ENCODE data around the gene DST.

DNA sequence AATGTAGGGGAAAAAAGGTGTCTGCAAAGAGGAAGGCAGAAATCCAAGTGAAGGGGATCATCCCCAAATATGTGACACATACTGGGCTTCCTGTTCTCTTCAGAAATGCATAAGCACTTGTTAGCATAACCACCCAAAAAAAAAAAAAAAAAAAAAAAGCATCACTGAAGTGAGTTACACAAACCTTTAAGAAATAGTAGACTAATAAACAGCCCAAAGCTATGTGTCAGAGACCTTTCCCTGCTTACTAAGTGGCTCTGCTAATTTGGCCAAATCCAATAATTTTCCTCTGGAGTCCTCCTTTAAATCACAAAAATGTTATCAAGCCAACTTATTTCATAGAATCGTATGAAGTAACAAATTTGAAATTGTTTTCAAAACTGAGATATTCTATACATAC, 7.5 kb upstream of the DST start:
- TF ChIP-seq, protein P1, sequence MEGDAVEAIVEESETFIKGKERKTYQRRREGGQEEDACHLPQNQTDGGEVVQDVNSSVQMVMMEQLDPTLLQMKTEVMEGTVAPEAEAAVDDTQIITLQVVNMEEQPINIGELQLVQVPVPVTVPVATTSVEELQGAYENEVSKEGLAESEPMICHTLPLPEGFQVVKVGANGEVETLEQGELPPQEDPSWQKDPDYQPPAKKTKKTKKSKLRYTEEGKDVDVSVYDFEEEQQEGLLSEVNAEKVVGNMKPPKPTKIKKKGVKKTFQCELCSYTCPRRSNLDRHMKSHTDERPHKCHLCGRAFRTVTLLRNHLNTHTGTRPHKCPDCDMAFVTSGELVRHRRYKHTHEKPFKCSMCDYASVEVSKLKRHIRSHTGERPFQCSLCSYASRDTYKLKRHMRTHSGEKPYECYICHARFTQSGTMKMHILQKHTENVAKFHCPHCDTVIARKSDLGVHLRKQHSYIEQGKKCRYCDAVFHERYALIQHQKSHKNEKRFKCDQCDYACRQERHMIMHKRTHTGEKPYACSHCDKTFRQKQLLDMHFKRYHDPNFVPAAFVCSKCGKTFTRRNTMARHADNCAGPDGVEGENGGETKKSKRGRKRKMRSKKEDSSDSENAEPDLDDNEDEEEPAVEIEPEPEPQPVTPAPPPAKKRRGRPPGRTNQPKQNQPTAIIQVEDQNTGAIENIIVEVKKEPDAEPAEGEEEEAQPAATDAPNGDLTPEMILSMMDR (conservative IDR thresholded peaks at IDR 0.05 in 1 of 2, IDR thresholded peaks at IDR 0.05 in 1 of 2; ENCODE audit: low read depth in 1 of 2, low read length in 2 of 2): no peak
- TF ChIP-seq EZH2 (IDR thresholded peaks at IDR 0.05; ENCODE audit: low read length, missing control alignments): no peak
